Smooth muscle cell (in vitro differentiated cells): ENCODE measurements around the gene STK10. TPM values are rescaled to one million over a fixed set of nuclear protein-coding genes. Genes with fewer than 3 reads are reported as not detected.

ENCODE experiments used
- DNase-seq: peaks from one replicate; lab custom pipeline; 2025; ENCODE audit not compliant: unreplicated experiment; lab: John Stamatoyannopoulos, UW
- H2AFZ ChIP-seq: fragments of 200-600 bp; sonication (generic); 2 replicates; pipeline ENCODE4 v1.6.0; 2016; ENCODE audit warnings: antibody characterized with exemption, low read depth, mild to moderate bottlenecking
- H3F3A ChIP-seq: fragments of 200-600 bp; sonication (generic); 2 replicates; pipeline ENCODE4 v1.6.0; 2017; ENCODE audit warnings: antibody characterized with exemption, low read depth
- H3K27ac ChIP-seq: fragments of 200-600 bp; sonication (generic); 2 replicates; pipeline ENCODE4 v1.5.1; 2016; ENCODE audit warnings: low read depth, mild to moderate bottlenecking
- H3K27me3 ChIP-seq: fragments of 200-600 bp; sonication (generic); 2 replicates; pipeline ENCODE4 v1.6.1; 2016; ENCODE audit warnings: low read depth, mild to moderate bottlenecking
- H3K36me3 ChIP-seq: fragments of 200-600 bp; sonication (generic); 2 replicates; pipeline ENCODE4 v1.5.1; 2016; ENCODE audit warnings: low read depth
- H3K4me1 ChIP-seq: fragments of 200-600 bp; sonication (generic); 2 replicates; pipeline ENCODE4 v1.5.1; 2016; ENCODE audit warnings: low read depth
- H3K4me2 ChIP-seq: fragments of 200-600 bp; sonication (generic); 2 replicates; pipeline ENCODE4 v1.6.0; 2016; ENCODE audit warnings: mild to moderate bottlenecking
- H3K4me3 ChIP-seq: fragments of 200-600 bp; sonication (generic); 2 replicates; pipeline ENCODE4 v1.5.1; 2016; ENCODE audit warnings: mild to moderate bottlenecking
- H3K79me2 ChIP-seq: fragments of 200-600 bp; sonication (generic); 2 replicates; pipeline ENCODE4 v1.6.0; 2016; ENCODE audit warnings: low read depth, mild to moderate bottlenecking
- H3K9ac ChIP-seq: fragments of 200-600 bp; sonication (generic); 2 replicates; pipeline ENCODE4 v1.6.0; 2016; ENCODE audit warnings: low read depth
- H3K9me3 ChIP-seq: fragments of 200-600 bp; sonication (generic); replicated peaks from 2 replicates; pipeline ENCODE4 v1.5.1; 2016; ENCODE audit warnings: low read depth
- H4K20me1 ChIP-seq: fragments of 200-600 bp; sonication (generic); 2 replicates; pipeline ENCODE4 v1.6.0; 2016; ENCODE audit warnings: low read depth
- CTCF ChIP-seq: fragments of 200-600 bp; sonication (generic); IDR thresholded peaks from 2 replicates; pipeline ENCODE4 v1.5.1; 2017; ENCODE audit warnings: borderline replicate concordance, mild to moderate bottlenecking, antibody characterized with exemption; ENCODE audit not compliant: insufficient read depth, poor library complexity, severe bottlenecking
- WGBS: methylation state at CpG from one replicate; pipeline ENCODE4 v1.1.7; 2016; ENCODE audit warnings: low lambda C conversion rate; 5-methylcytosine and 5-hydroxymethylcytosine counted together
- polyA plus RNA-seq: library from polyadenylated mRNA; unstranded; fragments of >200 nt; fragmentation: Nextera tagmentation; extraction: Ambion mirVana; gene quantifications from 2 replicates; pipeline ENCODE4 v1.2.1, GENCODE V29; 2016
- total RNA-seq: library from RNA; depleted of rRNA; stranded (reverse); fragments of >200 nt; gene quantifications from 2 replicates; pipeline ENCODE4 v1.2.3, GENCODE V29; 2014

STK10 gene
- total and polyA plus RNA-seq, 2 experiments from 2014 or later = 10.7 to 26.0 TPM

- no peak for TF ChIP-seq CTCF
- H2AFZ ChIP-seq = no peak overlapping the region
- no peak overlapping the region for H3K27ac ChIP-seq
- 79% methylated on average over 6 of the region's 6 CpGs for WGBS
- H3K4me1 ChIP-seq = peaks cover 2% of the 10 kb centered on the region
- H3K9ac ChIP-seq = no peak overlapping the region
- DNase-seq = no peak
- no peaks in the 10 kb centered on the region for H3K27me3 ChIP-seq
- no peaks in the 10 kb centered on the region for H3K36me3 ChIP-seq
- no peaks in the 10 kb centered on the region for H3K9me3 ChIP-seq
- H3K4me3 ChIP-seq = no peak overlapping the region
- H3K79me2 ChIP-seq = no peaks in the 10 kb centered on the region
- H3K4me2 ChIP-seq = no peak overlapping the region
- H4K20me1 ChIP-seq = no peaks in the 10 kb centered on the region
- no peaks in the 10 kb centered on the region for H3F3A ChIP-seq
Measured at GRCh38 chr5:172098046-172098445, 90.0 kb downstream of the STK10 start.

GRCh38 chr5:172097356-172097755, 90.7 kb downstream of the STK10 start:
- H3K4me3 ChIP-seq = no peak overlapping the region
- no peaks in the 10 kb centered on the region for H3K9me3 ChIP-seq
- H3K79me2 ChIP-seq = no peaks in the 10 kb centered on the region
- H3K4me1 ChIP-seq = no peaks in the 10 kb centered on the region
- H2AFZ ChIP-seq = no peak overlapping the region
- H3K27me3 ChIP-seq = no peaks in the 10 kb centered on the region
- no peak overlapping the region for H3K4me2 ChIP-seq
- no peaks in the 10 kb centered on the region for H4K20me1 ChIP-seq
- no peak for DNase-seq
- no peak overlapping the region for H3K9ac ChIP-seq
- H3K27ac ChIP-seq = no peak overlapping the region
- WGBS = 81% methylated on average over 14 of the region's 14 CpGs
- TF ChIP-seq CTCF = no peak
- no peaks in the 10 kb centered on the region for H3F3A ChIP-seq
- no peaks in the 10 kb centered on the region for H3K36me3 ChIP-seq

- TF ChIP-seq CTCF = no peak
Measured at GRCh38 chr5:172096207-172096940, 91.7 kb downstream of the STK10 start.

More at GRCh38 chr5:172096207-172096940, 91.7 kb downstream of the STK10 start:
- Histone ChIP-seq H3K9me3 (no peaks in the 10 kb centered on the region), H3K27me3 (no peaks in the 10 kb centered on the region), H3K9ac (no peak overlapping the region), H3K4me1 (no peaks in the 10 kb centered on the region), H2AFZ (no peak overlapping the region), H3F3A (no peaks in the 10 kb centered on the region), H3K4me2 (no peak overlapping the region), H3K4me3 (no peak overlapping the region), H3K27ac (no peak overlapping the region), H4K20me1 (no peaks in the 10 kb centered on the region), H3K79me2 (no peaks in the 10 kb centered on the region), H3K36me3 (no peaks in the 10 kb centered on the region)
- WGBS = 87% methylated on average over 21 of the region's 21 CpGs
- no peak for DNase-seq
